H1 (cell line): Measurements from ENCODE around the gene SPECC1. TPM values are rescaled to one million over a fixed set of nuclear protein-coding genes. Genes with fewer than 3 reads are reported as not detected.

Source experiments
- CTCF ChIA-PET: fragments of 300-600 bp; sonication (Branson Sonifier 250); formaldehyde crosslinking; loops from one replicate; lab custom pipeline; 2021; ENCODE audit not compliant: partially characterized antibody; lab: Charles Lee
- POLR2A ChIA-PET: fragments of 300-600 bp; sonication (Branson Sonifier 250); formaldehyde crosslinking; loops from one replicate; lab custom pipeline; 2021; ENCODE audit warnings: inconsistent platforms; ENCODE audit not compliant: partially characterized antibody; lab: Charles Lee
- DNase-seq, 2 experiments: peaks; one replicate each; pipeline versions ENCODE4 v3.0.0 to v3.0.0-alpha.2; 2010 to 2022; ENCODE audit warnings: low spot score in 2 of 2, low read depth in 1 of 2, mixed read lengths in 1 of 2
- FAIRE-seq: peaks from 2 replicates; lab custom pipeline; 2011; peaks lifted over from hg19 to GRCh38; lab: Jason Lieb, UNC
- H2AFZ ChIP-seq: 2 replicates; pipeline ENCODE4 v1.8.1; 2012; ENCODE audit warnings: low read length, inconsistent platforms
- H2AK5ac ChIP-seq: 2 replicates; pipeline ENCODE4 v1.6.1; 2013; ENCODE audit warnings: low read depth, low read length
- H2BK120ac ChIP-seq: replicated peaks from 2 replicates; pipeline ENCODE3; 2013; ENCODE audit warnings: low read depth, low read length, inconsistent platforms
- H2BK12ac ChIP-seq: 2 replicates; pipeline ENCODE4 v1.6.1; 2013; ENCODE audit warnings: low read depth, low read length
- H2BK15ac ChIP-seq: 2 replicates; pipeline ENCODE4 v1.6.1; 2013; ENCODE audit warnings: low read length
- H2BK20ac ChIP-seq: 2 replicates; pipeline ENCODE4 v1.6.1; 2013; ENCODE audit warnings: low read length
- H2BK5ac ChIP-seq: 2 replicates; pipeline ENCODE4 v1.6.1; 2013; ENCODE audit warnings: low read depth, low read length
- H3K14ac ChIP-seq: 2 replicates; pipeline ENCODE4 v1.6.1; 2013; ENCODE audit warnings: inconsistent platforms; ENCODE audit not compliant: insufficient read length
- H3K18ac ChIP-seq: 2 replicates; pipeline ENCODE4 v1.6.1; 2013; ENCODE audit warnings: low read length; ENCODE audit errors: extremely low read depth
- H3K23ac ChIP-seq: 2 replicates; pipeline ENCODE4 v1.6.1; 2013; ENCODE audit warnings: inconsistent platforms; ENCODE audit not compliant: insufficient read length
- H3K23me2 ChIP-seq: 2 replicates; pipeline ENCODE4 v1.6.1; 2013; ENCODE audit warnings: low read depth, low read length
- H3K27ac ChIP-seq: 2 replicates; pipeline ENCODE4 v1.6.1; 2011; ENCODE audit warnings: low read depth, low read length, inconsistent platforms
- H3K27me3 ChIP-seq, 4 experiments: replicated peaks in 1 of 4; 1 replicate in 1 of 4; 2 replicates in 3 of 4; pipeline versions ENCODE4 v1.6.1 to v1.8.1; 2011 to 2013; ENCODE audit warnings: low read length in 3 of 4, mild to moderate bottlenecking in 3 of 4, inconsistent platforms in 2 of 4, mixed read lengths in 2 of 4, moderate library complexity in 1 of 4; ENCODE audit not compliant: control insufficient read depth in 3 of 4, insufficient read depth in 3 of 4; ENCODE audit errors: extremely low read depth in 1 of 4
- H3K36me3 ChIP-seq, 4 experiments: 2 replicates each; pipeline versions ENCODE4 v1.6.1 to v1.8.1; 2011 to 2013; ENCODE audit warnings: mild to moderate bottlenecking in 4 of 4, low read length in 3 of 4, moderate library complexity in 2 of 4, control low read depth in 1 of 4, inconsistent platforms in 1 of 4; ENCODE audit not compliant: insufficient read depth in 4 of 4, control insufficient read depth in 2 of 4
- H3K4ac ChIP-seq: replicated peaks from 2 replicates; pipeline ENCODE3; 2013; ENCODE audit warnings: low read length, low read depth, mixed read lengths, inconsistent platforms; ENCODE audit not compliant: insufficient read length
- H3K4me1 ChIP-seq, 4 experiments: replicated peaks in 1 of 4; 1 replicate in 1 of 4; 2 replicates in 3 of 4; pipeline versions ENCODE4 v1.6.1 to v1.8.1; 2011 to 2013; ENCODE audit warnings: low read length in 3 of 4, inconsistent platforms in 2 of 4, mixed read lengths in 1 of 4; ENCODE audit not compliant: insufficient read depth in 4 of 4, control insufficient read depth in 3 of 4
- H3K4me2 ChIP-seq, 2 experiments: 2 replicates each; pipeline versions ENCODE4 v1.6.1 to v1.8.1; 2011 to 2013; ENCODE audit warnings: low read depth in 2 of 2, low read length in 2 of 2, control low read depth in 1 of 2, inconsistent platforms in 1 of 2, mild to moderate bottlenecking in 1 of 2; ENCODE audit not compliant: insufficient read depth in 1 of 2
- H3K4me3 ChIP-seq, 4 experiments: fragments of 200-600, 300-600 bp in 1 of 4; sonication (generic), shearing (Covaris generic), sonication (Bioruptor Twin) in 1 of 4; 2 replicates each; pipeline versions ENCODE4 v1.5.1 to v1.8.1; 2011 to 2016; ENCODE audit warnings: low read length in 4 of 4, low read depth in 3 of 4, control low read depth in 2 of 4, inconsistent platforms in 2 of 4, mild to moderate bottlenecking in 2 of 4, mixed read lengths in 1 of 4, moderate library complexity in 1 of 4; ENCODE audit not compliant: insufficient read depth in 2 of 4; ENCODE audit errors: extremely low read depth in 1 of 4
- H3K56ac ChIP-seq: replicated peaks from 2 replicates; pipeline ENCODE3; 2013; ENCODE audit warnings: low read depth, mild to moderate bottlenecking, mixed read lengths, low read length, inconsistent platforms; ENCODE audit not compliant: insufficient read length
- H3K79me1 ChIP-seq: 2 replicates; pipeline ENCODE4 v1.6.1; 2013; ENCODE audit warnings: low read depth, low read length, control low read depth
- H3K79me2 ChIP-seq, 2 experiments: 2 replicates each; pipeline versions ENCODE4 v1.6.1 to v1.8.1; 2012 to 2013; ENCODE audit warnings: low read length in 2 of 2, mild to moderate bottlenecking in 2 of 2, inconsistent platforms in 1 of 2; ENCODE audit not compliant: insufficient read depth in 2 of 2, control insufficient read depth in 1 of 2
- H3K9ac ChIP-seq, 4 experiments: replicated peaks in 1 of 4; 1 replicate in 1 of 4; 2 replicates in 3 of 4; pipeline versions ENCODE4 v1.6.1 to v1.8.1; 2011 to 2013; ENCODE audit warnings: low read depth in 3 of 4, low read length in 3 of 4, control low read depth in 2 of 4, mild to moderate bottlenecking in 2 of 4, moderate library complexity in 2 of 4, inconsistent platforms in 1 of 4; ENCODE audit errors: extremely low read depth in 1 of 4
- H3K9me3 ChIP-seq, 2 experiments: 2 replicates each; pipeline versions ENCODE4 v1.6.1 to v1.8.1; 2012 to 2013; ENCODE audit warnings: mild to moderate bottlenecking in 2 of 2, moderate library complexity in 2 of 2, control low read depth in 1 of 2, inconsistent platforms in 1 of 2, low read depth in 1 of 2, low read length in 1 of 2, mixed read lengths in 1 of 2; ENCODE audit not compliant: insufficient read depth in 2 of 2
- H4K20me1 ChIP-seq, 2 experiments: replicated peaks in 1 of 2; 2 replicates each; pipeline versions ENCODE3 to v1.8.1; 2011 to 2013; ENCODE audit warnings: inconsistent platforms in 2 of 2, low read length in 2 of 2, mild to moderate bottlenecking in 1 of 2; ENCODE audit not compliant: insufficient read depth in 2 of 2, control insufficient read depth in 1 of 2
- H4K5ac ChIP-seq: 2 replicates; pipeline ENCODE4 v1.6.1; 2013; ENCODE audit warnings: low read length, low read depth, mixed read lengths, inconsistent platforms; ENCODE audit not compliant: insufficient read length
- H4K8ac ChIP-seq: 2 replicates; pipeline ENCODE4 v1.8.0; 2013; ENCODE audit warnings: mild to moderate bottlenecking, moderate library complexity, low read length, inconsistent platforms; ENCODE audit not compliant: insufficient read depth; ENCODE audit errors: extremely low read depth
- H4K91ac ChIP-seq: replicated peaks from 2 replicates; pipeline ENCODE3; 2013; ENCODE audit warnings: low read length, mixed read lengths, inconsistent platforms; ENCODE audit not compliant: insufficient read length
- CBX8 ChIP-seq: fragments of 300-800, 300-1000 bp; sonication (generic); IDR thresholded peaks from 2 replicates; pipeline ENCODE4 v1.7.1; 2016; ENCODE audit warnings: low read depth, low read length, borderline replicate concordance
- GTF2F1 ChIP-seq: IDR thresholded peaks from 2 replicates; pipeline ENCODE4 v1.6.1; 2012; ENCODE audit warnings: low read depth, low read length, improper control_type of control experiment, borderline replicate concordance
- JUND ChIP-seq: IDR thresholded peaks from 2 replicates; pipeline ENCODE4 v1.6.1; 2011; ENCODE audit warnings: mild to moderate bottlenecking, improper control_type of control experiment, low read length
- KDM5A ChIP-seq: fragments of 200-600 bp; IDR thresholded peaks from 2 replicates; pipeline ENCODE4 v1.7.1; 2012; ENCODE audit warnings: mild to moderate bottlenecking, low read length, inconsistent platforms, mixed read lengths
- NRF1 ChIP-seq: IDR thresholded peaks from 2 replicates; pipeline ENCODE4 v1.6.1; 2011; ENCODE audit warnings: mild to moderate bottlenecking, low read depth, low read length, improper control_type of control experiment
- POU5F1 ChIP-seq: IDR thresholded peaks from 2 replicates; pipeline ENCODE4 v1.6.1; 2011; ENCODE audit warnings: low read depth, mild to moderate bottlenecking, low read length, moderate library complexity
- RAD21 ChIP-seq, 2 experiments: IDR thresholded peaks in 1 of 2; conservative IDR thresholded peaks in 1 of 2; 2 replicates each; pipeline ENCODE4 v1.6.1; 2011; ENCODE audit warnings: low read depth in 2 of 2, low read length in 2 of 2, improper control_type of control experiment in 1 of 2, inconsistent platforms in 1 of 2, mild to moderate bottlenecking in 1 of 2, moderate library complexity in 1 of 2
- RBBP5 ChIP-seq: IDR thresholded peaks from 2 replicates; pipeline ENCODE4 v1.7.1; 2012; ENCODE audit warnings: low read depth, mild to moderate bottlenecking, inconsistent platforms, low read length, moderate library complexity, borderline replicate concordance
- SAP30 ChIP-seq: fragments of 300-600 bp; sonication (generic); IDR thresholded peaks from 2 replicates; pipeline ENCODE4 v1.7.1; 2012; ENCODE audit warnings: low read length, moderate library complexity, mild to moderate bottlenecking, inconsistent platforms; ENCODE audit not compliant: insufficient read depth, insufficient replicate concordance
- SP4 ChIP-seq: IDR thresholded peaks from 2 replicates; pipeline ENCODE4 v1.6.1; 2012; ENCODE audit warnings: low read length, inconsistent platforms
- SRF ChIP-seq: IDR thresholded peaks from 2 replicates; pipeline ENCODE4 v1.6.1; 2011; ENCODE audit warnings: mild to moderate bottlenecking, low read depth, low read length, moderate library complexity
- TCF12 ChIP-seq: IDR thresholded peaks from 2 replicates; pipeline ENCODE4 v1.6.1; 2011; ENCODE audit warnings: low read depth, mild to moderate bottlenecking, low read length
- WGBS, 2 experiments: shearing (Covaris generic) in 1 of 2; methylation state at CpG; one replicate each; pipeline versions ENCODE4 v1.1.6 to v1.1.7; 2013 to 2015; ENCODE audit warnings: low lambda C conversion rate in 2 of 2, mixed read lengths in 2 of 2, inconsistent platforms in 1 of 2, low coverage in 1 of 2, missing lambda C conversion rate in 1 of 2; ENCODE audit not compliant: insufficient replicate concordance in 2 of 2, insufficient coverage in 1 of 2, insufficient read length in 1 of 2; ENCODE audit errors: extremely low coverage in 1 of 2, missing lambda C conversion rate in 1 of 2; 5-methylcytosine and 5-hydroxymethylcytosine counted together
- polyA plus RNA-seq, 7 experiments: library from polyadenylated mRNA; depleted of rRNA in 3 of 7; stranded (reverse) in 5 of 7; unstranded in 2 of 7; fragments of >200 nt in 5 of 7; fragments of 200-250 nt in 2 of 7; gene quantifications; 1 replicate in 5 of 7; 2 replicates in 1 of 7; 4 replicates in 1 of 7; pipeline versions ENCODE4 v1.2.1 to v1.2.3, GENCODE V29; 2011 to 2013; ENCODE audit warnings: missing spikeins in 2 of 7, mixed read lengths in 2 of 7
- total RNA-seq: library from RNA; stranded (reverse); fragmentation: NEBNext Ultra II Directional; extraction: Animal tissue kit (Norgen Biotek cat#: 25700); gene quantifications from 2 replicates; pipeline ENCODE4 v1.2.1, GENCODE V29; 2021

Gene SPECC1
- total and polyA plus RNA-seq, 2 of the 8 experiments (the other 6 are each of a cell fraction or from before 2014, with no cell fraction given), result 35.8 to 87.9 TPM

GRCh38 chr17:20313306-20313705, 304.1 kb downstream of the SPECC1 start:
- no peak overlapping the region for H3K23ac ChIP-seq
- H3K27me3 ChIP-seq, result no peaks in the 10 kb centered on the region
- TF ChIP-seq KDM5A (no peak), SP4 (no peak), TCF12 (no peak), POU5F1 (no peak), JUND (no peak), CBX8 (no peak), RAD21 (IDR thresholded peaks at IDR 0.05 in 1 of 2, conservative IDR thresholded peaks at IDR 0.05 in 1 of 2; ENCODE audit: low read depth in 2 of 2, low read length in 2 of 2) (no peak), NRF1 (no peak), RBBP5 (no peak), SAP30 (no peak), GTF2F1 (no peak), SRF (no peak)
- no peak overlapping the region for H4K5ac ChIP-seq
- no peak overlapping the region for H2AFZ ChIP-seq
- H3K56ac ChIP-seq, result no peak overlapping the region
- no peak overlapping the region for H3K4me2 ChIP-seq
- no peak overlapping the region for H2BK5ac ChIP-seq
- no peak overlapping the region for H2BK120ac ChIP-seq
- no peaks in the 10 kb centered on the region for H3K23me2 ChIP-seq
- H2BK15ac ChIP-seq, result no peak overlapping the region
- no peak overlapping the region for H3K27ac ChIP-seq
- H3K79me2 ChIP-seq, result no peaks in the 10 kb centered on the region
- FAIRE-seq, result no peak
- peaks cover 0 to 14% (median 10%) of the 10 kb centered on the region in 4 experiments; a peak in 4 of 8 replicates for H3K36me3 ChIP-seq
- no peaks in the 10 kb centered on the region for H3K79me1 ChIP-seq
- ChIA-PET POLR2A (interaction anchor here (0.7 kb wide), 1 partner anchor 342 kb away, joined by 3 read pairs; no protein-coding TSS in a partner anchor), CTCF (no interaction called here)
- no peak overlapping the region for H2AK5ac ChIP-seq
- no peak for DNase-seq
- no peak overlapping the region for H4K91ac ChIP-seq
- H4K20me1 ChIP-seq, result peaks cover 0 to 2% of the 10 kb centered on the region in 2 experiments
- no peak overlapping the region for H3K4me3 ChIP-seq
- no peaks in the 10 kb centered on the region for H3K9me3 ChIP-seq
- H4K8ac ChIP-seq, result no peak overlapping the region
- no peaks in the 10 kb centered on the region; a peak in 2 of 7 replicates for H3K4me1 ChIP-seq
- no peak overlapping the region for H3K9ac ChIP-seq
- H3K14ac ChIP-seq, result no peak overlapping the region
- H2BK20ac ChIP-seq, result no peak overlapping the region
- H3K18ac ChIP-seq, result no peak overlapping the region
- H2BK12ac ChIP-seq, result no peak overlapping the region
- no peak overlapping the region for H3K4ac ChIP-seq
- 93% methylated on average over 10 of the region's 10 CpGs; no CpG with 5 or more reads in 1 of the 2 experiments for WGBS, 2 experiments
